Measurements from ENCODE around the gene MAN1C1.

The MAN1C1 gene

DNA sequence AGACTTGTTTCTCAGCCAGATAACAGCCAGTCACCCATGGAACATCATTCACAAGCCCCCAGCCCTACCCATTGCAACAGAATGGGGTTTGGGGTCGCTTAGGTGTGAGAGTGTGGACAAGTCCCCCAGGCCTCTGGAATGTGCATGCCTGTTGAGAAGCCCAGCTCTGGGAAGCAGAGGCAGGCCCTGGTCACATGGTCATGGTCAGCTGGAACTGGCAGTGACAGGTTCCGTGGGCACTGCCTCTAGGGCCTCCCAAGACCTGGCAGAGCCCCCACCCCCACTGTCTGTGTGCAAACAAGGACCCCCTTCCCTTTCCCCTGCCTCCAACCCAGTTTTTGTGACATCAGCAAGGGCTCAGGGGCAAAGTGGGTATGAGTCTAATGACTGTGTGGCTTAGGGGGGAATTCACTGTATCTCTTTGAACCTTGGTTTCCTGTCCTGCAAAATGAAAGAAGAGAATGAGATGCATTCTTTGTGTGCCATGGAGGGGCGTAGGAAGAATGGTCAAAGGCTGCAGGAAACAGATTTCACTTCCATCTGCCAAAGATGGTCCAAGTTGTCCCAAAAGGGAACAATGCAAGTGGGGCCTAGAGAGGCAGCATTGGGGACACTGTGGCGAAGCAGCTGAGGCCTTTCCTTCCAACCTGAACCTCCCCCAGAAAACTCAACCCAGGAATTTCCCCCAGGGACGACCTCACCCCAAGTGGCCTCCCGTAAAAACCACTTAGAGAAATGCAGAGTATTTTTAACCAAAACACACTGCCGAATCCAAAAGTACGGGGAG is 148.7 kb downstream of the MAN1C1 start:
- Histone ChIP-seq H4K20me1 (ENCODE audit: insufficient read depth, low read length) (no peaks in the 10 kb centered on the region), H3K4me2 (ENCODE audit: low read length) (no peak overlapping the region), H3K9ac (ENCODE audit: low read length) (no peak overlapping the region), H3K27ac (ENCODE audit: low read length) (no peak overlapping the region), H3K9me3 (ENCODE audit: insufficient read depth, low read length) (no peaks in the 10 kb centered on the region), H3K4me3 (ENCODE audit: low read length) (no peak overlapping the region), H3K36me3 (replicated peaks; ENCODE audit: low read depth, low read length) (no peaks in the 10 kb centered on the region), H2AFZ (ENCODE audit: low read depth, low read length) (no peak overlapping the region), H3K4me1 (ENCODE audit: low read length) (no peaks in the 10 kb centered on the region), H3K79me2 (ENCODE audit: low read length) (no peaks in the 10 kb centered on the region), H3K27me3 (ENCODE audit: low read depth, low read length) (no peaks in the 10 kb centered on the region)
- no peak for TF ChIP-seq EZH2phosphoT487 (IDR thresholded peaks at IDR 0.05; ENCODE audit: low read depth)
- TF ChIP-seq, protein P1, sequence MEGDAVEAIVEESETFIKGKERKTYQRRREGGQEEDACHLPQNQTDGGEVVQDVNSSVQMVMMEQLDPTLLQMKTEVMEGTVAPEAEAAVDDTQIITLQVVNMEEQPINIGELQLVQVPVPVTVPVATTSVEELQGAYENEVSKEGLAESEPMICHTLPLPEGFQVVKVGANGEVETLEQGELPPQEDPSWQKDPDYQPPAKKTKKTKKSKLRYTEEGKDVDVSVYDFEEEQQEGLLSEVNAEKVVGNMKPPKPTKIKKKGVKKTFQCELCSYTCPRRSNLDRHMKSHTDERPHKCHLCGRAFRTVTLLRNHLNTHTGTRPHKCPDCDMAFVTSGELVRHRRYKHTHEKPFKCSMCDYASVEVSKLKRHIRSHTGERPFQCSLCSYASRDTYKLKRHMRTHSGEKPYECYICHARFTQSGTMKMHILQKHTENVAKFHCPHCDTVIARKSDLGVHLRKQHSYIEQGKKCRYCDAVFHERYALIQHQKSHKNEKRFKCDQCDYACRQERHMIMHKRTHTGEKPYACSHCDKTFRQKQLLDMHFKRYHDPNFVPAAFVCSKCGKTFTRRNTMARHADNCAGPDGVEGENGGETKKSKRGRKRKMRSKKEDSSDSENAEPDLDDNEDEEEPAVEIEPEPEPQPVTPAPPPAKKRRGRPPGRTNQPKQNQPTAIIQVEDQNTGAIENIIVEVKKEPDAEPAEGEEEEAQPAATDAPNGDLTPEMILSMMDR (IDR thresholded peaks at IDR 0.05; ENCODE audit: low read depth, low read length): no peak

DNA sequence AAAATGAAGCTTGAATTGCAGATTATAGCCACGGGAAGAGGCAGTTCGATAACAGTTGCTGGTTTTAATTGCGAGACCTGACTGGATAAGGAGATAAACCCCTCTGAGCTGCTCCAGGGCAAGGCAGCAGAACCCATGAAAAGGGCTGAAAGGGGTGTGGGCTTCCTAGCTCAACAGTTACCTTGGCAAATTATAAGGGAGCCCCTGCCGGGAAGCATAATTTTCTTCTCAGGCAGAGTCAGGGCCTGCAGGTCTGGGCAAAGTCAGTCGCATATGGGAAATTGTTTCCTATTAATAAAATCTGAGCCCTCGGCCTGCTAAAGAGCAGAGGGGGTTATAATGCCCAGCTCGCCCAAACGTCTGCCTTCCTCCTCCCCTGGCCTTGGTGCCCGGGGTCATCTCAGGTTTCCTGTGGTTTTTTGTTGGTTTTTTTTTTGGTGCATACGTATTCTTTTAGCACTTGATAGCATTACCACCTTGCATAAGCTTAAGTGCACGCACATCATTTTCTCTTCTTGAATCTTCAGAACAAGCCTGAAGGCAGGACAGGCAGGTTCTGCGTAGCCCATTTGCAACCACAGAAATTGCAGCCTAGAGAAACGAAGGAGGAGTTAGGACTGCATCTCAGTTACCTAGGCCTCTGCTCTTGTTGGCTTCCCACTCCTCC is 149.5 kb downstream of the MAN1C1 start:
- H3K27ac ChIP-seq (ENCODE audit: low read length): no peak overlapping the region
- TF ChIP-seq, protein P1 (IDR thresholded peaks at IDR 0.05; ENCODE audit: low read depth, low read length): no peak
- no peak for TF ChIP-seq EZH2phosphoT487 (IDR thresholded peaks at IDR 0.05; ENCODE audit: low read depth)
- no peaks in the 10 kb centered on the region for H3K36me3 ChIP-seq (replicated peaks; ENCODE audit: low read depth, low read length)
- H3K27me3 ChIP-seq (ENCODE audit: low read depth, low read length): no peaks in the 10 kb centered on the region
- H3K4me2 ChIP-seq (ENCODE audit: low read length): no peak overlapping the region
- H3K9me3 ChIP-seq (ENCODE audit: insufficient read depth, low read length): no peaks in the 10 kb centered on the region
- no peak overlapping the region for H3K9ac ChIP-seq (ENCODE audit: low read length)
- no peak overlapping the region for H2AFZ ChIP-seq (ENCODE audit: low read depth, low read length)
- H3K4me3 ChIP-seq (ENCODE audit: low read length): no peak overlapping the region
- H4K20me1 ChIP-seq (ENCODE audit: insufficient read depth, low read length): no peaks in the 10 kb centered on the region
- no peaks in the 10 kb centered on the region for H3K4me1 ChIP-seq (ENCODE audit: low read length)
- no peaks in the 10 kb centered on the region for H3K79me2 ChIP-seq (ENCODE audit: low read length)

DNA sequence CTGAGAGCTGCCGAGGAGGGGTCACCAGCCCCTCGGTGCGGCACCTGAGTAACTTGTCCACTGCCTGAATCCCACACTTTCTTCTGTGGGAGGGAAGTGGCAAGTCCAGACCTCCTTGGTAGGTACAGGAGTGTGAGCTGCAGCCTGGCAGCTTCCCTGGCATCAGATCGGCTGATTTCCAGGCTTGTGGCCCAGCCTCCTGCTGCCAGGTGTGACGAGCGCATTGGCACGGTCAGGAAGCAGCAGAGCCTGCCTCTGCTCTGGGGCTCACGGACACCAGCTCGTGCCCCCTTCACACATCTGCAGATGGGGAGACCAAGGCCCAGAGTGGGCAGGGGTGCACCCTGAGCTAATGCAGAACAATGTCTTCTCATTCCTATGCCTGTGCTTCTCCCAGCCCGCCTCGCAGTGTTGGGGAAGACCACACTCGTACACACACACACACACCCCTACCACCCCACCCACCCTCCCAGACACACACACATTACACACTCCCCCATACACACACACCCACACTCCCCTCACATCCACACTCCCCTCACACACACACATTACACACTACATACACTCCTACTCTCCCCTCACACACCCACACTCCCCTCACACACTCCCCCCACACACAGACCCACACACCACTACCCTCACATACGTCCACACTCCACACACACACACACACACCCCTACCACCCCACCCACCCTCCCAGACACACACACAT is 150.3 kb downstream of the MAN1C1 start:
- Histone ChIP-seq H3K4me3 (ENCODE audit: low read length) (no peak overlapping the region), H3K4me2 (ENCODE audit: low read length) (no peak overlapping the region), H3K9me3 (ENCODE audit: insufficient read depth, low read length) (no peaks in the 10 kb centered on the region), H3K4me1 (ENCODE audit: low read length) (no peaks in the 10 kb centered on the region), H2AFZ (ENCODE audit: low read depth, low read length) (no peak overlapping the region), H3K79me2 (ENCODE audit: low read length) (no peaks in the 10 kb centered on the region), H3K27me3 (ENCODE audit: low read depth, low read length) (no peaks in the 10 kb centered on the region), H3K27ac (ENCODE audit: low read length) (no peak overlapping the region), H4K20me1 (ENCODE audit: insufficient read depth, low read length) (no peaks in the 10 kb centered on the region), H3K36me3 (replicated peaks; ENCODE audit: low read depth, low read length) (no peaks in the 10 kb centered on the region), H3K9ac (ENCODE audit: low read length) (no peak overlapping the region)
- TF ChIP-seq, protein P1 (IDR thresholded peaks at IDR 0.05; ENCODE audit: low read depth, low read length): no peak
- TF ChIP-seq EZH2phosphoT487 (IDR thresholded peaks at IDR 0.05; ENCODE audit: low read depth): no peak

DNA sequence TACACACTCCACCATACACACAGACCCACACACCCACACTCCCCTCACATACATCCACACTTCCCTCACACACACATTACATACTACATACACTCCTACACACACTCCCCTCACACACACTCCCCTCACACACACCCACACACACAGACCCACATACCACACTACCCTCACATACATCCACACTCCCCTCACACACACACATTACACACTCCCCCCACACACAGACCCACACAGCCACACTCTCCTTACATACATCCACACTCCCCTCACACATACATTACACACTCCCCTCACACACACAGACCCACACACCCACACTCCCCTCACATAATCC is 150.8 kb downstream of the MAN1C1 start:
- Histone ChIP-seq H2AFZ (ENCODE audit: low read depth, low read length) (no peak overlapping the region), H3K79me2 (ENCODE audit: low read length) (no peaks in the 10 kb centered on the region), H3K9me3 (ENCODE audit: insufficient read depth, low read length) (no peaks in the 10 kb centered on the region), H3K27me3 (ENCODE audit: low read depth, low read length) (no peaks in the 10 kb centered on the region), H3K4me1 (ENCODE audit: low read length) (no peaks in the 10 kb centered on the region), H3K36me3 (replicated peaks; ENCODE audit: low read depth, low read length) (no peaks in the 10 kb centered on the region), H3K4me3 (ENCODE audit: low read length) (no peak overlapping the region), H3K9ac (ENCODE audit: low read length) (no peak overlapping the region), H3K27ac (ENCODE audit: low read length) (no peak overlapping the region), H4K20me1 (ENCODE audit: insufficient read depth, low read length) (no peaks in the 10 kb centered on the region), H3K4me2 (ENCODE audit: low read length) (no peak overlapping the region)
- TF ChIP-seq, protein P1 (IDR thresholded peaks at IDR 0.05; ENCODE audit: low read depth, low read length): no peak
- no peak for TF ChIP-seq EZH2phosphoT487 (IDR thresholded peaks at IDR 0.05; ENCODE audit: low read depth)

All from OCI-LY3 (cell line).